HG02763 (cell line): ENCODE measurements around the gene GNB1L.

Experiments
- ATAC-seq: cut with Tn5 transposase; IDR thresholded peaks from one replicate; pipeline ENCODE4 v1.9.1; 2021; ENCODE audit warnings: mild to moderate bottlenecking, moderate library complexity; ENCODE audit not compliant: unreplicated experiment

Gene GNB1L

GRCh38 chr22:19854778-19855503 is at the start of gene GNB1L, which contains the start of gene RTL10:
Gene GNB1L (minus strand): TSS chr22:19854874. CDS start chr22:19821355, 33,519 bp downstream.
Gene RTL10 (minus strand): TSS chr22:19854874. CDS start chr22:19852261, 2,613 bp downstream.
- ATAC-seq = peak; percentile 87

DNA sequence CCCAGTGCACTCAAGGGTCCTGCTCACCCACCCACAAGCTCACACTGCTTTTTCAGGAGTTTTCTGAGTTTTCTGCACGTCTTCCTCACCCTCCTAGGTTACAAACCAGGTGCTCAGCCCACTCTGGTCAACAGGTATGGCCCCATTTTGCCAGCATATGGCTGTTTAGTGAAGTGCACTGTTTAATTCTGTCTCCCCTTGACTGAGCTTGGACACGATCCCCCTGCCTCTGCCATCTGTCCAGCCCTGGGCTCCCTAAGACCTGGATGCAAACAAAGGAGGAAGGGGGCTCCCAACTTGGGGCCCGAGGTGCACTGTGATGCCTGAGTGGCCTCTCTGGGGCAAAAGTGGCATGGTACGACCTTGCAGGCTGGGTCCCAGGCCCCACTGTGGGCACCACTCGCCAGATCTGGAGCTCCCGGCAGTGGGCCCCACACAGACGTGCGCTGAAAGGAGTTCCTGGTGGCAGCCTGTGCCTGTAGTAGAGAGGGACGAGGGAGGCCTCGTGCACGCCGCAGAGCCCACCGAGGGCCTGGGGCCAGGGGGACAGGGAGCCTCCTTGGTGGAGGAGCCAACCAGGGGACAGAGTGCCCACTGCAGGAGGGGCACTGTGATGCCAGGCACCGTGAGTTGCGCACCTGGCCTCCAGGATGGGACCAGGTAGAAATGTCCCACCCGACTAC is 49.6 kb upstream of the GNB1L start:
- ATAC-seq = no peak

DNA sequence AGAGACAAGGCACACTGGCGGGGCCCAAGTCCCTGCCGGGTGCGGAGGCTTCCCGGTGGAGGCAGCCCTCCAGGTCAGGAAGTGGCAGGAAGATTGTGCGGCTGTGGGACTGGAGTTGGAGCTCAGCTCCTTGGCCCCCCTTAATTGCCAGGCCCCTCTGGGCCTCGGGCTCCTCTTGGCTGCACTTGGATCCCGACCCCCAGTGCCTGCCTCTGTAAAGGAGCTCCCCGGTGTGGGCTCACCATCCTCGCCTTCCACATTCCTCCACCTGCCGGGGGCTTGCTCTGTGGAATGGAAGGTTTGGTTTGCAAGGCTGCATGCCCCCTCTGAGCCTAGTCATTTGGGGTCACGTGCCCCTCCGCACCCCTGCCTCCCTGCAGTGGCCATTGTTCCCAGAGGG is 48.8 kb upstream of the GNB1L start:
- no peak for ATAC-seq

DNA sequence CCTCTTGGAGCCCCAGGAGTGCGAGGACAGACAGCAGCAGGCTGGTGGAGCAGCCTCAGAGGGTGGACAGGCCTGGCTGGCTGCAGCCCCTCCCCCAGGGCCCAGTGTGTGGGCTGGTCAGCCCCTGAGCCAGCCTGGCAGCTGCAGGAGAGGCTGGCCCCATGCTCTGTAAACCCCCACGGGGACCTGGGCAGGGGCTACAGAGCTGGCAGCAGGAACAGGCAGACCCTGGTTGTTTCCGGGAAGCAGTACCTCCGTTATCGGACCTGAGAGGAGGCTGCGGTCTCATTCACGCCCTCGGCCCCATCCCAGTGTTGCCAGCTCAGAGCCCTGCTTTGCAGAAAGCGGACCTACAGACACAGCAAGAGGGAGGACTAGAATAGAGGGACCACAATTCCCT is 48.4 kb upstream of the GNB1L start:
- ATAC-seq = no peak

DNA sequence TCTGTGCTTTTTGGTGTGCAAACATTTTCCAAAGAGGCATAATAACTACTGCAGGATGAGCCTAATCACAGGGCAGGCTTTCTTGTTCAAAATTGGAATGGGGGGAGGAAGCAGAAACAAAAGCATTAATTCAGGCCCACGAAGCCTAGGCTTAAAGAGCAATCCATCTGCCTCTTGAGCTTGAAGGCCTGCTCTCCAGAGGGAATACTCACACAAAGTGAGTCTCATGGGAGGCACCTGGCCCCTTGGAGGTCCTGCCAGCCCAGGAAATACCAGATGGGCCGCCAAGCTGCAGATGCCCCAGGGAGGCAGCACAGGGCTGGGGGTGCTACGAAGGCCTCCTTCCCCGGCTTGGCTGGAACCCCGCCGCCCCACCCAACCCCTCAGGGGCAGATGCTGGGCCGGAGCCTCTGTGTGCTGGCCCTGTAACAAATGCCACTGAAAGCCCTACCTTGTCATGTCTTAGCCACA is 47.6 kb upstream of the GNB1L start:
- no peak for ATAC-seq

GRCh38 chr22:19901577-19902244 is 47.0 kb upstream of the GNB1L start:
- ATAC-seq = no peak

DNA sequence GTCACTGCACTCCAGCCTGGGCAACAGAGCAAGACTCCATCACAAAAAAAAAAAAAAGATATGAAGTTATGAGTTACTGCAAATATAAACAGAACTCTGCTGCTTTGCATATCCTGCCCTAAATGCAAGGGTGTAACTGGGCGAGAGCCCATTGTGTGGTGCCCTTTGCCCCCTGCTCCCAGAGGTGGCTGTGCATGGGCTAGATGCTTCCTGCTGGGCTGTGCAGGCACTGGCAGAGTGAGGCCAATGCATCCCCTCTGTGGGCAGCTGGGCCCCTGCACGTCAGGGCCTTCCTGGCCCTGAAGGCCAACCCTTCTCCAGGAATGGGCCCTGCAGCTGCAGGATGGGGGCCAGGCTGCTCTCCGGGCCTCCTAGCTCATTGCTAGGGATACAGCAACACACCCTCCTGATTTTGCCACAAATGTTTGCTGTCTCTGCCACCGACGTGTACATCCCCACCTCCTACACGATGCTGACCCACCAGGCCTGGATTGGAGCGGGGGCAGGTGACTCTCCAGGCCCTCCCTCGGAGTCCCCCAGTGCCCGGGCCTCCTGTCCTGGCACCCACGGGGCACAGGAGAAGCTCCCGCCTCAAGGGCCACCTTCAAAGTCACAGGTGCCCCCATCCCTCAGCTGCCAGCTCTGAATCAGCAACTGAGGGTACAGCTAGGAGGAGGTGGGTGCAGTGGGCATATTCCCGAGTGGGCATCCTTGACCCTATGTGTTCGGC is 46.2 kb upstream of the GNB1L start:
- ATAC-seq = no peak

DNA sequence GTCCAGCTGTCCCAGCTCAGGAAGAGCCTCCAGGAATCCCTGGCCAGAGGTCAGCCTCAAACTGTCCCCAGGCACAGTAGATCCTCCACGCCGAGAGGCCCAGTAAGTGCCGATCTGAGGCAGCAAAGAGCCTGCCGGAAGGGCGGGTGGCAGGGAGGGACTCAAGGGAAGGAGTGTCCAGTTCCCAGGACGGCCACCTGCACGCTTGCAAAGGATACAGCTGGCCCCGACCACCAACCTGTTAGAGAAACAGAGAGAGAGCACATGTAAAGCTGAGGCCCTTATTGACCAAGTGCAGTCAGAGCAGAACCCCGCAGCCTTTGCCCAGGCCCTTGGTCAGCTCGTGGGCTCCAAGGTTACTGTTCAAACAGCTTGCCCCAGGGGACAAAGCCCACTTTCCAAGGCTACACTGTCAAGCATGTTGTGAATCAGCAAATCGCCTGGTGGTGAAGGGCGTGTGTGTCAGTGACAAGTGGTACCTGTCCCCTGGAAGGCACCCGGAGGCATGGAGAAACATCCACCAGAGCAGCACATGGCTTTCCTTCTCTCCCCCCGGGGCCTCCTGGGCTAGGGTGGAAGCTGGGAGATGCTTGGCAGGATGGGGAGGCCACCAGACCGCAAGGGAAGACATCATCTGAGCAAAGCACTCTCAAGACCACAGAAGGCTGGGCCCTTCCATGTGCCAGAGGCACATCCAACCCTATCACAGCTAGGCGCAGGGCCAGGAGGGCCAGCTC is 44.3 kb upstream of the GNB1L start:
- ATAC-seq = no peak

DNA sequence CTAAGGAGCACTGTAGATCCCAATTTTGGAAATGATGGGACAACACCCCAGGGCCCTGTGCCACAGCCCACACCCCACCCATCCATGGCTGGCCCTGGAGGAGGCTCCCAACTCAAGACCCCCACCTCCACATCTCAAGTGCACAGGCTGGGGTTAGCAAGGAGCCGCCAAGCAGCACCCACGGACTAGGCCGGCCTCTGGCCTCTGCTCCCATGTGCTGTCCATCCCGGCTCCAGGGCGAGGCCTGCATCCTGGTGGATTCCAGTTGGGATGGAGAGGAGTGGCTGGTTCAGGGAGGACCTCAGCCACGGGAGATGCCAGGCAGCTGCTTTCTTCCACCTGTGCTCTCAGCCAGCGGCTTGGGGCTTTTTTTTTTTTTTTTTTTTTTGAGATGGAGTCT is 43.5 kb upstream of the GNB1L start:
- no peak for ATAC-seq

DNA sequence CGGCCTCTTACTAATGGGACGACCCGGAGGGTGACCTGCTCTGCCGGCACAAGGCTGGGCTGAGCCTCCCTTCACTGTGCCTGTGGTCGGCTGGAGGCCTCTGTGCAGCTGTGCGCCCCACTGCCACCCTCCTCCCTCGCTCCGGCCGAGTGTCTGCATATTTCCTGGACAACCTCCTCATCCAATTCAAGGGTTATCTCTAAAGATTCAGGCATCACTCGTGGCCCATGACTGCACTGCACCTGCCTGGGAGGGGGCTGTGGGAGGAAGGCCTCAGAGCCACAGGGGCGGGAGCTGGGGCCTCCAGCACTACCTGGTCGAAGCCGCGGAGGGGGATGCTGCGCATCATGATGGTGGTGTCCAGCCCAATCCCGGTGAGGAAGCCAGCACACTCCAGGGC is 43.1 kb upstream of the GNB1L start:
- ATAC-seq = no peak

- no peak for ATAC-seq
Measured at GRCh38 chr22:19896665-19897355, 42.1 kb upstream of the GNB1L start.

DNA sequence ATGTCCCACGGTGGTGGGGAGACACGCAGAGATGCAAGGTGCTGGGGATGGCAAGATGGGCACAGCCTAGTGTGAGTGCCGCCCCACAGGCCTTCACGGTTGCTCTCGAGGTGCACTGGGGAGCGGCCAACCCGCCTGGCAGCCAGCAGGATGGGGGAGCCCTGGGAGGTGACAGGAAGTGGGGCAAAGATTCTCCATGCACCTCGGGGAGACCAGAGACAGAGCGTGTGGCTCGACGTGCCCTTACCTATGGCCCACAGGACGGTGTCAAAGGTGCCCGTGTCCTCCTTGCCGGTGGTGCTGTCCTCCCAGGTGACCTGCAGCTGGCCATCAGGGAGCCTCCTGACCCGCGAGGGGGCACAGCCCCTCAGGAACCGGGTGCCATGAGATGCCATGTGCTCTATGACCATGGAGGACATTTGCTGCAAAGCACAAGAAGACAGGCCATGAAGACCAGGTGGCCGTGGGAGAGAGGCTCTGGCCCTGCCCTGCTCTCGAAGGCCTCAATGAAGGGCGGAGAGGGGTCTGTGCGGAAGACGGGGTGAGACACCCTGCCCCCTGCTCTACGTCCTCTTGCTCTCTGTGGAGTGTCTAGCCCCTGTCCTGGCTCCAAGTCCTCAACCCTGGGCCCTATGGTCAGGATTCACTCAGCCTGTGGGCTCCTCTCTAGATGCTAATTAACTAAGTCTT is 40.6 kb upstream of the GNB1L start:
- ATAC-seq = no peak

- ATAC-seq = no peak
Measured at GRCh38 chr22:19893363-19893762, 38.7 kb upstream of the GNB1L start.

DNA sequence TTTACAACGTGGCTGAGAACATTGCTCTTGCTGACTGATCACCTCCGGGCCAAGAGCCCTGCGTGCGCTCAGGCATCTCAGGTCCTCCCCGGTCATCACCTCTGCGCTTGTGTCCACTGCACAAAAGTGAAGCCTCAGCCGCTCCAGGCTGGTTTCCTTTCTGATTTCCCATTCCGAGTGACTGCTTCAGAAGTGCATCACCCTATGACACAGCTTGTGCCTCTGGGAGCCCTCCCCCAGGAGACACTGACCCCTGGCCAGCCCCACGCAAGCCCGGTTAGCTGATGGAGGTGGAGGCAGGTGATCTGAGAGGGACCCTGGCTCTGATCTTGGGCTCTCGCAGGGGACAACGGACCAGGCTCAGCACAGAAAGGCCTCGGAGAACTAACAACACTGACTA is 38.3 kb upstream of the GNB1L start:
- no peak for ATAC-seq

DNA sequence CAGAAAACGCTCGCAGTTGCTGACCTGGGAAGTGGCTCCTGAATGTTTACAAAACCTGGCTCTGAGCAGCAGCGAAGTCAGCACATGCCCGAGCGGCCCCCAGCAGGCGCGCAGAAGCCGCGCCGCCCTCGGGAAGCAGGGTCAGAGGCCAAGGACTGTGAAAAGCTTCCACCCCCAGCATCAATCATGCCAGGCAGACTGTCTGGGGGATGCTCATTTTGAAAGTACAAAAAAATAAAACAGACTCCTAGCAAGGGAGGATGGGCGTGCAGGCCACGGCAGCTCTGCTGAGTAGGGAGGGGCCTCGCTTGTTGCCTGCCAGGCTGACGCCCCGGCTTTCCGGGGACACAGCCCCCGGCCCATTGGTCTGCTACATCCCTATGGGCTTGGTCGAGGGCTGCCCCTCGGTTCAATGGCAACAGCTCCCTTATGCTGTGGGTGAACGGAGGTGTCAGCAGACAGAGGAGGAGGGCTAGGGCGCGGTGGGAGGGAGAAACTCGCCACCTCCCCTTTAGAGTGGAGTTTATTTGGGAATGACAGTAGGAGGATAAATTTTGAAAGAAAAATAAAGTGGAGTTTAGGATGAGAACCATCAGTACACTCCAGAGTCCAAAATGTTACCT is 37.7 kb upstream of the GNB1L start:
- ATAC-seq = no peak

DNA sequence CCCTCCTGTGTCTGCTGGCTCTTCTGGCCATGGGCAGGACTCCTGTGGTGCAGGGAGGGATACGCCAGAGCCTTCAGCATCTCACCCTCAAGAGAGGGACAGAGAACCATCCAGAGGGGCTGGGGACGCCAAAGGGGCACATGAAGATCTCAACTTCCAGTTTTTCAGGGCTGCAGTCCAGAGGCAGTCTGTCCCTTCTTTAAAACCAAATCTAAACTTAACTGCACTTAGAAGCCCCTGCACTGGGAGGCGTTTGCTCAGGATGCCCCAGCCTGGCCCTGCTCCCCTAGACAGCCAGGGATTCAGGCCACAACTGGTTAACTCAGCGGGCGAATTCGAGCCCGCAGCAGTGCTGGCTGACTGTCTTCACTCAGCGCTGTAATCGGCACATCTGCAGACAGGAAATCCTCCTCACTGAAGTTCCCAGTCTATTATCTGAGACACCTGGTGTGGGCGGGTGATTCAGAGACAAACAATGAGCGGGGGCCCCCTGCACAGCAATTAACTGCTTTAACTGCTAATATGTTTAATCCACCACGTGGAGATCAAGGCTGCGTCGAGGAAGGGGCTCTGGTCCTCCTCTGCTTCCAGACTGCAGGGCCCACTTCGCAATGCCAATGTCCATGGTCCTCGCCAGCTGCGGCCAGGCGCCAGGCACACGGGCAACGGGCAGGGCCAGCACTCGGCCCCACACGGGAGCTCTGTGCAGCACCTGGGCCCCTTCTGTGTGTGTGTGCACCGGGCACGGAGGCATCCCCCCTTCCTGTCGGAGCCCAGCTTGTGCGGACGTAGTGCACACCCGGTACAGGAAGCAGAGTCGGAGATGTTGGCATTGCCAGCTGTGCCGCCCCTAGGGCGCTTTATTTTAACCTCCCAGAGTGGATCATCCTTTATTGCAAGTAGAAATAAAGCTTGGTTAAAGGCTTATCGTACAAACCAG is 36.9 kb upstream of the GNB1L start:
- ATAC-seq = no peak

- ATAC-seq = no peak
Measured at GRCh38 chr22:19890502-19891316, 36.0 kb upstream of the GNB1L start.
